ENCODE measurements around the gene ZNF576. TPM values are rescaled to one million over a fixed set of nuclear protein-coding genes. Genes with fewer than 3 reads are reported as not detected.
A peak's percentile ranks its signal among the peaks of the same experiment; 100 is the strongest.

The ZNF576 gene
- total and polyA plus RNA-seq, 9 of the 15 experiments (the other 6 are each of a cell fraction or from before 2014, with no cell fraction given) = 6.8 to 18.2 (median 12.2) TPM

DNA sequence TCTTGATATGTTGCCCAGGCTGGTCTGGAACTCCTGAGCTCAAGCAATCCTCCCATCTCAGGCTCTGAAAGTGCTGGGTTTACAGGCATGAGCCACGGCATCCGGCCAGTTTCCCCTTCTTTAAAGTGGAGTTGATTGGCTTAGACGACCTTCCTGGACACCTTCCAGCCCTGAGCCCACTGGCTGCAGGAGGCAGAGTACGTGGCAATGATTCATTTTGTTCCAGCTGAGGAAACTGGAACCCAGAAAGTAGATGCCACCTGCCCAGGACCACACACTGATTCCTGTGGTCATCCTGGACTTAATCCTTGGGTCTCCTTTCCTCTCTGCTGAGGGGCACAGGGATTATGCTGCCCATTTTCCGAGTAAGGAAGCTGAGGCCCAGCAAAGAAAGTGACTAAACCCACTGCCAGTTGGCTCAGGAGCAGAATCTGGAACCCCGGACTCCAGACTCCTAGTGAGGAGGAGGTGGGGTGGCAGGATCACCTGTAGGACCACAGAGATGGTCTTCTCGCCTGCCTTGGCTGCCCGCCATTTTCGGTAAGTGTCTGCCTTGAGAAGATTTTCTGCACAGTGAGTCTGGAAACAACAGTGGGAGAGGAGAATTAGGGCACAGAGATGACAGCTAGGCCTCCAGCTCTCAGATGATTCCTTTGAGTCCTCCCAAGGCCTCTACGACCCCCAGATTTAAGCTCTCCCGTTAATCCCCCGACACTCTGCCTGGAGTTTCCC, 21.8 kb upstream of the ZNF576 start:
- FAIRE-seq (no peak), ATAC-seq (no peak), DNase-seq (ENCODE audit: extremely low read depth in 1 of 4, low spot score in 3 of 4) (no peak)
- peaks cover 12% of the 10 kb centered on the region for H3K79me2 ChIP-seq (ENCODE audit: control insufficient read depth, insufficient read depth, low read length)
- intact Hi-C loops (cut with micrococcal nuclease) (loop anchor here (1.0 kb wide), 1 partner anchor 22 kb away; the partner anchor contains the start of genes IRGQ and ZNF576), in situ Hi-C loops (cut with MboI) (no loop called here)
- CTCF ChIA-PET (ENCODE audit: low intra/inter-chr PET ratio) = interaction anchor here (0.6 kb wide), 1 partner anchor 143 kb away, joined by 3 read pairs; no protein-coding TSS in a partner anchor
- peak overlapping the region; percentile 83 for H3K27ac ChIP-seq (ENCODE audit: extremely low read depth, low read depth, low read length)
- peaks cover 5 to 16% of the 10 kb centered on the region in 2 experiments; a peak in 3 of 5 replicates for H3K4me1 ChIP-seq (replicated peaks in 1 of 2; ENCODE audit: control insufficient read depth in 2 of 2, insufficient read depth in 2 of 2, low read length in 2 of 2)
- TF ChIP-seq YY1 (IDR thresholded peaks at IDR 0.05; ENCODE audit: borderline replicate concordance in 1 of 3, control insufficient read depth in 1 of 3, extremely low read depth in 1 of 3, insufficient read depth in 3 of 3, insufficient read length in 1 of 3, insufficient replicate concordance in 2 of 3, low read depth in 1 of 3, low read length in 2 of 3) (peak in 1 of 3 experiments; percentile 48), SRF (CRISPR knock-in tag; IDR thresholded peaks at IDR 0.05) (no peak), TEAD1 (CRISPR knock-in tag; IDR thresholded peaks at IDR 0.05) (0 out of 4 replicates have a peak, but pooled peaks of 1 of the 2 experiments have one; percentile 46), ZC3H11A (IDR thresholded peaks at IDR 0.05; ENCODE audit: low read depth, low read length) (0 out of 2 replicates have a peak, but pooled peaks have one; percentile 8), SMAD2 (IDR thresholded peaks at IDR 0.05; ENCODE audit: low read depth, low read length) (no peak), CHCHD3 (CRISPR knock-in tag; IDR thresholded peaks at IDR 0.05) (no peak), POLR3G (IDR thresholded peaks at IDR 0.05; ENCODE audit: extremely low read depth, insufficient read length, insufficient replicate concordance) (no peak), MYBL2 (IDR thresholded peaks at IDR 0.05; ENCODE audit: low read depth) (no peak), MYBL2 (CRISPR knock-in tag; IDR thresholded peaks at IDR 0.05; ENCODE audit: borderline replicate concordance) (no peak), FOXA3 (CRISPR knock-in tag; conservative IDR thresholded peaks at IDR 0.05 in 1 of 2, IDR thresholded peaks at IDR 0.05 in 1 of 2) (peak in 1 of 2 experiments; percentile 15; a peak in 1 of 4 replicates), CEBPG (CRISPR knock-in tag; IDR thresholded peaks at IDR 0.05) (no peak), CEBPG (tag; conservative IDR thresholded peaks at IDR 0.05 in 1 of 2, IDR thresholded peaks at IDR 0.05 in 1 of 2) (no peak)
- no peaks in the 10 kb centered on the region for H3K9me1 ChIP-seq (ENCODE audit: control insufficient read depth, insufficient read depth, low read length)
- POLR2A ChIA-PET = interaction anchor here (0.7 to 2.0 kb wide), 7 partner anchors 10 to 87 kb away, joined by 3 to 7 read pairs (median 3); partner anchors contain the start of genes IRGQ and ZNF576
- peak overlapping the region; percentile 91 for H3K4me3 ChIP-seq
- no peaks in the 10 kb centered on the region; a peak in 1 of 5 replicates for H3K27me3 ChIP-seq (ENCODE audit: control insufficient read depth in 2 of 2, insufficient read depth in 2 of 2, low read length in 2 of 2)
- H3K9ac ChIP-seq (ENCODE audit: insufficient read depth in 1 of 2, low read depth in 2 of 2, low read length in 2 of 2) = peak overlapping the region; percentile 92 to 93
- WGBS (ENCODE audit: insufficient coverage, low coverage, missing lambda C conversion rate) = 22% methylated on average over 12 of the region's 12 CpGs
- peaks cover 10% of the 10 kb centered on the region; the same call in 2 of the 3 replicates for H3K36me3 ChIP-seq (ENCODE audit: control insufficient read depth, insufficient read depth, low read length)
- no peaks in the 10 kb centered on the region; the same call in 1 of the 2 replicates for H4K20me1 ChIP-seq (replicated peaks; ENCODE audit: control insufficient read depth, insufficient read depth, low read length)
- BruUV-seq (replicated peaks) = TSS peak; percentile 51
- H3K9me3 ChIP-seq (replicated peaks; ENCODE audit: control insufficient read depth, insufficient read depth, low read depth, low read length) = no peaks in the 10 kb centered on the region
- peak overlapping the region; percentile 97 for H3K4me2 ChIP-seq (ENCODE audit: insufficient read depth, low read length)
- H2AFZ ChIP-seq (ENCODE audit: low read depth, low read length) = peak overlapping the region; percentile 97
